Liver (tissue), 9 donors: ENCODE results near the gene ZNF14. TPM values are rescaled to one million over a fixed set of nuclear protein-coding genes. Genes with fewer than 3 reads are reported as not detected.
A peak's percentile ranks its signal among the peaks of the same experiment; 100 is the strongest.
"Not testable (repeated sequence)": the region's sequence is repeated elsewhere in the genome, so short reads cannot be mapped to it uniquely, and the experiment has no call there.

Source experiments
- DNase-seq: peaks from one replicate; pipeline ENCODE4 v3.0.0-alpha.2; 2017; ENCODE audit warnings: low spot score
- H3K27ac ChIP-seq, 2 donors: one replicate each; pipeline ENCODE4 v1.7.0; 2013; ENCODE audit warnings: inconsistent platforms in 2 of 2, low read length in 2 of 2, control low read depth in 1 of 2, low read depth in 1 of 2, mild to moderate bottlenecking in 1 of 2
- H3K27me3 ChIP-seq, 4 donors: one replicate each; pipeline versions ENCODE4 v1.6.1 to v1.7.0; 2013; ENCODE audit warnings: low read length in 3 of 4, inconsistent platforms in 1 of 4, mild to moderate bottlenecking in 1 of 4, moderate library complexity in 1 of 4; ENCODE audit not compliant: control insufficient read depth in 4 of 4, insufficient read depth in 4 of 4
- H3K36me3 ChIP-seq, 4 donors: one replicate each; pipeline versions ENCODE4 v1.6.1 to v1.7.0; 2013; ENCODE audit warnings: low read length in 3 of 4, mild to moderate bottlenecking in 3 of 4, low read depth in 1 of 4, moderate library complexity in 1 of 4; ENCODE audit not compliant: control insufficient read depth in 4 of 4, insufficient read depth in 3 of 4
- H3K4me1 ChIP-seq, 4 donors: one replicate each; pipeline versions ENCODE4 v1.6.1 to v1.7.0; 2013; ENCODE audit warnings: low read length in 3 of 4, mild to moderate bottlenecking in 3 of 4, moderate library complexity in 1 of 4; ENCODE audit not compliant: control insufficient read depth in 4 of 4, insufficient read depth in 4 of 4
- H3K4me3 ChIP-seq, 3 donors: one replicate each; pipeline versions ENCODE4 v1.6.1 to v1.7.0; 2013; ENCODE audit warnings: low read length in 3 of 3, control low read depth in 1 of 3, low read depth in 1 of 3, mild to moderate bottlenecking in 1 of 3
- H3K9ac ChIP-seq, 2 donors: one replicate each; pipeline ENCODE4 v1.7.0; 2013; ENCODE audit warnings: low read length in 2 of 2, mild to moderate bottlenecking in 2 of 2, moderate library complexity in 2 of 2, control low read depth in 1 of 2, low read depth in 1 of 2
- H3K9me3 ChIP-seq, 4 donors: one replicate each; pipeline versions ENCODE4 v1.6.1 to v1.7.0; 2013; ENCODE audit warnings: low read length in 3 of 4; ENCODE audit not compliant: control insufficient read depth in 4 of 4
- ATF3 ChIP-seq: IDR thresholded peaks from 2 replicates; pipeline ENCODE4 v1.6.1; 2016; ENCODE audit warnings: antibody characterized with exemption
- CTCF ChIP-seq: fragments of 150-350 bp; IDR thresholded peaks from 2 replicates; pipeline ENCODE4 v1.5.1; 2017; ENCODE audit warnings: improper control_type of control experiment, low read depth, low read length; ENCODE audit not compliant: missing input control
- EGR1 ChIP-seq, 2 donors: IDR thresholded peaks; 2 replicates each; pipeline ENCODE4 v1.6.1; 2016 to 2018; ENCODE audit warnings: antibody characterized with exemption in 2 of 2, low read depth in 2 of 2
- FOXA2 ChIP-seq: IDR thresholded peaks from 2 replicates; pipeline ENCODE4 v1.6.1; 2016; ENCODE audit warnings: antibody characterized with exemption
- GABPA ChIP-seq, 2 donors: IDR thresholded peaks in 1 of 2; conservative IDR thresholded peaks in 1 of 2; 2 replicates each; pipeline ENCODE4 v1.6.1; 2016; ENCODE audit warnings: antibody characterized with exemption in 2 of 2, mild to moderate bottlenecking in 1 of 2, moderate library complexity in 1 of 2
- HNF4A ChIP-seq, 2 donors: conservative IDR thresholded peaks; 2 replicates each; pipeline ENCODE4 v1.6.1; 2016; ENCODE audit warnings: antibody characterized with exemption in 2 of 2, mild to moderate bottlenecking in 2 of 2
- JUND ChIP-seq, 2 donors: IDR thresholded peaks; 2 replicates each; pipeline ENCODE4 v1.6.1; 2016; ENCODE audit warnings: antibody characterized with exemption in 2 of 2
- MAX ChIP-seq: IDR thresholded peaks from 2 replicates; pipeline ENCODE4 v1.6.1; 2016; ENCODE audit warnings: antibody characterized with exemption
- NR2F2 ChIP-seq: IDR thresholded peaks from 2 replicates; pipeline ENCODE4 v1.6.1; 2016; ENCODE audit warnings: antibody characterized with exemption
- RAD21 ChIP-seq, 2 donors: IDR thresholded peaks; 2 replicates each; pipeline ENCODE4 v1.6.1; 2016; ENCODE audit warnings: antibody characterized with exemption in 2 of 2, mild to moderate bottlenecking in 2 of 2
- REST ChIP-seq: IDR thresholded peaks from 2 replicates; pipeline ENCODE4 v1.6.1; 2016; ENCODE audit warnings: antibody characterized with exemption, mild to moderate bottlenecking
- RXRA ChIP-seq, 2 donors: IDR thresholded peaks; 2 replicates each; pipeline ENCODE4 v1.6.1; 2017 to 2018; ENCODE audit warnings: antibody characterized with exemption in 2 of 2, mild to moderate bottlenecking in 1 of 2
- SP1 ChIP-seq: IDR thresholded peaks from 2 replicates; pipeline ENCODE4 v1.6.1; 2018; ENCODE audit warnings: antibody characterized with exemption, mild to moderate bottlenecking
- TAF1 ChIP-seq: conservative IDR thresholded peaks from 2 replicates; pipeline ENCODE4 v1.6.1; 2016; ENCODE audit warnings: antibody characterized with exemption, mild to moderate bottlenecking
- YY1 ChIP-seq: IDR thresholded peaks from 2 replicates; pipeline ENCODE4 v1.6.1; 2016; ENCODE audit warnings: antibody characterized with exemption, mild to moderate bottlenecking
- ZBTB33 ChIP-seq: IDR thresholded peaks from 2 replicates; pipeline ENCODE4 v1.6.1; 2016; ENCODE audit warnings: antibody characterized with exemption
- WGBS: extraction: QIAGEN DNeasy Blood & Tissue Kit; methylation state at CpG from one replicate; pipeline ENCODE4 v1.1.7; 2013; 5-methylcytosine and 5-hydroxymethylcytosine counted together
- polyA plus RNA-seq, 2 donors: library from polyadenylated mRNA; stranded (reverse) in 1 of 2; unstranded in 1 of 2; fragments of 200-250 nt in 1 of 2; fragments of >200 nt in 1 of 2; fragmentation: Nextera tagmentation in 1 of 2; extraction: Ambion mirVana in 1 of 2; gene quantifications; one replicate each; pipeline versions ENCODE4 v1.2.1 to v1.2.3, GENCODE V29; 2013 to 2015
- total RNA-seq, 2 donors: library from RNA; depleted of rRNA; stranded (reverse); fragments of >200 nt; gene quantifications; one replicate each; pipeline ENCODE4 v1.2.3, GENCODE V29; 2014
- donor health status: healthy.
- donor health status: healthy.
- donor health status: healthy.
- donor health status: healthy.
- donor health status: healthy.

Gene ZNF14
- total and polyA plus RNA-seq, 4 donors = 0.28 to 2.6 (median 0.90) TPM

- H3K27me3 ChIP-seq = no peaks in the 10 kb centered on the region
- DNase-seq = peak; percentile 94
- H3K9ac ChIP-seq = peak within 1 kb of the TSS; percentile 57 to 68
- peaks cover 0 to 3% (median 0%) of the 10 kb centered on the region in 4 donors for H3K9me3 ChIP-seq
- H3K27ac ChIP-seq = peak within 1 kb of the TSS; percentile 12 to 73
- H3K4me1 ChIP-seq = peaks cover 4 to 11% (median 5%) of the 10 kb centered on the region in 4 donors
- H3K36me3 ChIP-seq = no peaks in the 10 kb centered on the region
- 6% methylated on average over 36 of the region's 36 CpGs for WGBS
- TF ChIP-seq FOXA2 = no peak
- TF ChIP-seq HNF4A (conservative IDR thresholded peaks at IDR 0.05) = peak; percentile 12 to 70
- TF ChIP-seq MAX = peak; percentile 76
- TF ChIP-seq GABPA (IDR thresholded peaks at IDR 0.05 in 1 of 2, conservative IDR thresholded peaks at IDR 0.05 in 1 of 2) = peak; percentile 62 to 87
- no peak for TF ChIP-seq CTCF
- TF ChIP-seq JUND (IDR thresholded peaks at IDR 0.05) = no peak
- TF ChIP-seq ZBTB33 = no peak
- TF ChIP-seq REST = peak; percentile 49
- TF ChIP-seq TAF1 = peak; percentile 24
- TF ChIP-seq SP1 = peak; percentile 83
- TF ChIP-seq RAD21 (IDR thresholded peaks at IDR 0.05) = peak in 1 of 2 donors; percentile 24
- TF ChIP-seq ATF3 = no peak
- peak; percentile 14 for TF ChIP-seq RXRA (IDR thresholded peaks at IDR 0.05)
- peak; percentile 63 to 82 for TF ChIP-seq EGR1 (IDR thresholded peaks at IDR 0.05; ENCODE audit: low read depth in 2 of 2)
- peak; percentile 14 for TF ChIP-seq NR2F2
- peak; percentile 69 for TF ChIP-seq YY1
- H3K4me3 ChIP-seq = peak within 1 kb of the TSS; percentile 36 to 98 (median 83)
Observed at GRCh38 chr19:19668230-19669012, 64.5 kb downstream of the ZNF14 start, which contains the start of gene ZNF101. Gene ZNF101 (plus strand): TSS chr19:19668839. CDS start chr19:19668964, 125 bp downstream.

- DNase-seq = not testable (repeated sequence)
- whole genome bisulfite sequencing = 93% methylated on average over 22 of the region's 22 CpGs
Observed at GRCh38 chr19:19665420-19665948, 67.4 kb downstream of the ZNF14 start.

More at GRCh38 chr19:19665420-19665948, 67.4 kb downstream of the ZNF14 start:
- H3K9ac ChIP-seq, H3K27ac ChIP-seq, H3K27me3 ChIP-seq, H3K9me3 ChIP-seq, H3K36me3 ChIP-seq, H3K4me3 ChIP-seq: not testable (repeated sequence)
- peaks cover 8 to 30% (median 23%) of the 10 kb centered on the region in 4 donors for H3K4me1 ChIP-seq
